Neutrophil (primary cell): ENCODE results near the gene KRT73.

ENCODE experiments used
- H3K27ac ChIP-seq: fragments of 200-600 bp; sonication (generic); 2 replicates; pipeline ENCODE4 v1.5.1; 2016; ENCODE audit warnings: mild to moderate bottlenecking, moderate library complexity
- H3K27me3 ChIP-seq: fragments of 200-600 bp; sonication (generic); 2 replicates; pipeline ENCODE4 v1.6.0; 2016; ENCODE audit warnings: mild to moderate bottlenecking
- H3K36me3 ChIP-seq: fragments of 200-600 bp; sonication (generic); 2 replicates; pipeline ENCODE4 v1.5.1; 2017
- H3K4me1 ChIP-seq, 2 experiments: fragments of 200-600 bp in 1 of 2; sonication (generic) in 1 of 2; 1 replicate in 1 of 2; 2 replicates in 1 of 2; pipeline versions ENCODE4 v1.5.1 to v1.6.1; 2013 to 2016; ENCODE audit warnings: low read depth in 1 of 2, low read length in 1 of 2, mild to moderate bottlenecking in 1 of 2, moderate library complexity in 1 of 2; ENCODE audit not compliant: control insufficient read depth in 1 of 2, insufficient read depth in 1 of 2
- H3K4me3 ChIP-seq, 2 experiments: fragments of 200-600 bp in 1 of 2; sonication (generic) in 1 of 2; 1 replicate in 1 of 2; 2 replicates in 1 of 2; pipeline ENCODE4 v1.5.1; 2013 to 2016; ENCODE audit warnings: low read depth in 1 of 2, low read length in 1 of 2, mild to moderate bottlenecking in 1 of 2, moderate library complexity in 1 of 2
- H3K9me3 ChIP-seq: fragments of 200-600 bp; sonication (generic); 2 replicates; pipeline ENCODE4 v1.5.1; 2016
- CTCF ChIP-seq: fragments of 200-600 bp; sonication (generic); IDR thresholded peaks from 2 replicates; pipeline ENCODE4 v1.5.1; 2016; ENCODE audit warnings: antibody characterized with exemption

The KRT73 gene

GRCh38 chr12:52558781-52559445 lies 59.4 kb downstream of the KRT73 start:
- H3K27me3 ChIP-seq: peaks cover 1% of the 10 kb centered on the region
- H3K9me3 ChIP-seq: no peaks in the 10 kb centered on the region
- no peak overlapping the region for H3K27ac ChIP-seq
- no peaks in the 10 kb centered on the region for H3K36me3 ChIP-seq
- TF ChIP-seq CTCF: no peak
- no peaks in the 10 kb centered on the region for H3K4me1 ChIP-seq
- H3K4me3 ChIP-seq: no peak overlapping the region
